Fibroblast of skin of right biceps (primary cell): Measurements from ENCODE around the gene TREX2.
"Not testable (repeated sequence)": the region's sequence is repeated elsewhere in the genome, so short reads cannot be mapped to it uniquely, and the experiment has no call there.

Experiments used
- DNase-seq: peaks from one replicate; pipeline ENCODE4 v3.0.0-alpha.2; 2013

TREX2 gene

DNA sequence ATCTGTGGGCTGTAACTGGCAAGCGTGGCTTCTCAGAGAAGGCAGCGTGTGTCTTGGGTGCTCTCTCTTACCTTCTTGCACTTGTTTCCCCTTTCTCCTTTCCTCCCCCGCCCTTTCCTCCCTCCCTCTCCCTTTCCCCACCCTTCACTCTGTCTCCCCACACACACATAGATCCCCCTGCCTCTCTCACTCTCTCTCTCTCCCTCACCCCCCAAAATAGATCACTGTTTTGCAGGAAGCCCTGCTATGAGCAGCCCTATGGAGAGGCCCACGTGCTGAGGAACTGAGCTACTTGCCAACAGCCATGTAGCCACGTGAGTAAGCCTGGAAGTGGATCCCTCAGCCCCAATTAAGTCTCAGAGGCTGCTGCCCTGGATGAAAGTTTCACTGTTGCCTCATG lies 40.4 kb downstream of the TREX2 start:
- no peak for DNase-seq

DNA sequence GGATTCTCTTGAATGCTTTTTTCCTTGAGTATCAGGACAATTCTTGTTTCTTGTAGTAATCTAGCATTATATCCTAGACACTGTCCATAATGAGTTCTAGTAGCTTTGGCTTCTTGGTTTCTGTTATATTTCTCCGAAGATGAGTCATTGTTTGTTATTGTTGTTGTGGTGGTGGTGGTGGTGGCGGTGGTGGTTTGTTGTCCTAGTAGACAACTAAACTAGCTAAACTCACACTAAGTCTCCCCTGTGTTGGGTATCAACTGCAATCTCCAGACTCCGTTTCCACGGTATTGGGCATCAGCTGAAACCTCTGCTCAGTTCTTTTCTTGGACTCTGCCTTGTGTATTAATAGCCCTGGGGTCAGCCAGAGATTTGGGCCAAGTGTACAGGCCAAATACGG lies 41.5 kb downstream of the TREX2 start:
- not testable (repeated sequence) for DNase-seq

DNA sequence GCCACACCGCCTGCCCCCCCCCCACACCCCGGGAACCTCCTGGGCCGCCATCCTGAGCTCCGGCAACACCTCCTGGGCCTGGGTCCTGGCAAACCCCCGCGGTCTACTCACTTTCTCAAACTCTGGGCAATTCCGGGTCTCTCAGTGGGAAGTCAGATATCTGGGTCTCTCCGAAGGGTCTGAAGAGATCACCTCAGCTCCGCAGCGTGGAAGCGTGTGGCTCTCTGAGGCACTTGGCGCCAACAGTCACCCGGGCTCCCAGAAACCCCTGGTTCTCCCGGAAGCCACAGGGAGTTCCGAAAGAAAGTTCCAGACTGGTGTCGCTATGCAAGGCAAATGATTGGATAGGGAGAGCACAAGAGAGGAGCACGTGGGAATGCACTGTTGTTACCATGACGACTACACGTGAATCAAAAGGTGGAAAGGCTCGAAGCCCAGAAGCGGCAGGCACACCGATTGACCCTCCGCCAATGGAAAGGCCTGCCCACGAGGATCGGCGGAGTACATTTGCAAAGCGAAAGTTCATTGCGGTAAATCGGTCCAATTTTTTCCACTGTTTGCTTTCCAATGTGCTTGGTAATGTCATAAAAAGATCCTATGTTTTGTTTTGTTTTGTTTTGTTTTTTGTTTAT lies 44.6 kb downstream of the TREX2 start, which contains the start of gene PNMA6E:
PNMA6E (minus strand) TSS at position 218 of the 632 bp plus-strand sequence. CDS start 2,501 bp downstream, outside the sequence.
- no peak for DNase-seq

DNA sequence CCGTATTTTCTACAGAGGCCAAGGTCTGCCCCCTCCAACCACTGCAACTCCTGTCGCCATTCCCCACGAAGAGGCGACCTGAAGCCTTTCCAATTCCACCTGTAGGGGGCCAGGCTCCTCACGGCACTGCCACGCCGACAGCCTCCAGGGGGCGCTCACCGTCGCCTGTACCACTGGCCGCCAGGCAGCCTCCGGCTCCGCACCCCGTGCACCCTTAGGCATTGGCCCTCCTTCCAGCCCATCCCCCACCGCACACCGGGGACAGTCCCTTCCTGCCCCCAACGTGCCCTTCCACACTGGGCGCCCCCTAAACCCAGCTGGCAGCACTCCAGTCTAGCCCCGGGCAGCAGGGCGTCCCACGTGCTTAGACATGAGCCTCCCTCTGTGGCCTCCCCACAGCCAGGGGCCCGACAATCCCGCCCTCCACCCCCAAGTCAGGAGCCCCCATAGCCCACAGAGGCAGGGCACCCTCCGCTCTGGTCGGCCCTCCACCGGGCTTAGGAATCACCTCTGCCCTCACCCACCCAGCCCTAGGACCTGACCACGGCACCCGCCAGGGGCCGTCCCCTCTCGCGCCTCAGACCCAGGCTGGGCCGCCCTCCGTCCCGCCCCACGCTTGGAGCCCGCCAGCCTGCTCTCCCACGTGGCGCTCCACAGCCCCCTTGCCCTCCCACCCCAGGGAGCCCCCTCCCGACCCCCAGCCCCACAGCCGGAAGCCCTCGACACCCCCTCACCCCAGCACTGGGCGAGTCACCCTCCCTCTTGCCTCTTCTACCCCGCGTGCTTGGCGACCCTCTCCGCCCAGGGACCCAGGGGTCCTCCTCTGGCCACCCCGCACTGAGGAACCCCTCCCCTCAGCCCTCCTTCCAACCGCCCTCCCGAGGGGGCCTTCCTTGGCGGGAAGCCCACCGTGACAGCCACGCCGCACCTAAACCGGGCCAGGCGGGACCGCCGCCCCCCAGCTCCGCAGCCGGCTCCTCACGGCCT lies 45.4 kb downstream of the TREX2 start:
- peak; percentile 10 for DNase-seq

GRCh38 chrX:153398275-153398960 lies 47.4 kb downstream of the TREX2 start:
- no peak for DNase-seq

DNA sequence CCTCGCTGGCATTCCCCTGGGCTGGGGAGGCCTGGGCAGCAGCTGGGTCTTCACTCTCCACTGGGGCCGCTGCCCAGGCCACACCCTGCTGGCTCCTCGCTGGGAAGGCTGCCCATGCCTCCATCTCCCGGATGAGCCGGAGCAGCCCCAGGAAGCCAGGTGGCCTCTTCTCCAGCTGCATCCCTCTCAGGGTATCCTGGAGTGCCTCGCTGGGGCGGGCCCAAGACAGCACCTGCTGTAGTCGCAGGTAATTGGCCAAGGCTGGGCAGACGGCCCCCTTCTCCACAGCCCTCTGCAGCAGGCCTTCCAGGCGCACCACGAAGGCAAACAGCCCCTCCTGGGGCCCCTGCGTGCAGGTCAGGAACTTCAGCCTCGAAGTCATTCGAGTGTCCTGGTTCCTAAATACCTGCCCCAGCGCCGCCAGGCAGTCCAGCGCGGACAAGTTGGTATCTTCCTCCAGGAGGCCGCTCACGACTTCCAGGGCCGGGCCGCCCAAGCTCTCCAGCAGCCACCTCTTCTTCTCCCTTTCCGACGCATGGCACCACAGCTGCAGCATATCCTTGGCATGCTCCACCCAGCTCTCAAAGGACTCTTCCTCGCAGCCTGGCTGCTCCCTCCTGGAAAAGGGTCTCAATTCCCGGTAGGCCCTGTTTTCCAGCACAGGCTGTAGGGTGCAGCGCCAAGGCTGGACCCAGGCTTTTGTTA lies 48.4 kb downstream of the TREX2 start:
- DNase-seq: no peak

DNA sequence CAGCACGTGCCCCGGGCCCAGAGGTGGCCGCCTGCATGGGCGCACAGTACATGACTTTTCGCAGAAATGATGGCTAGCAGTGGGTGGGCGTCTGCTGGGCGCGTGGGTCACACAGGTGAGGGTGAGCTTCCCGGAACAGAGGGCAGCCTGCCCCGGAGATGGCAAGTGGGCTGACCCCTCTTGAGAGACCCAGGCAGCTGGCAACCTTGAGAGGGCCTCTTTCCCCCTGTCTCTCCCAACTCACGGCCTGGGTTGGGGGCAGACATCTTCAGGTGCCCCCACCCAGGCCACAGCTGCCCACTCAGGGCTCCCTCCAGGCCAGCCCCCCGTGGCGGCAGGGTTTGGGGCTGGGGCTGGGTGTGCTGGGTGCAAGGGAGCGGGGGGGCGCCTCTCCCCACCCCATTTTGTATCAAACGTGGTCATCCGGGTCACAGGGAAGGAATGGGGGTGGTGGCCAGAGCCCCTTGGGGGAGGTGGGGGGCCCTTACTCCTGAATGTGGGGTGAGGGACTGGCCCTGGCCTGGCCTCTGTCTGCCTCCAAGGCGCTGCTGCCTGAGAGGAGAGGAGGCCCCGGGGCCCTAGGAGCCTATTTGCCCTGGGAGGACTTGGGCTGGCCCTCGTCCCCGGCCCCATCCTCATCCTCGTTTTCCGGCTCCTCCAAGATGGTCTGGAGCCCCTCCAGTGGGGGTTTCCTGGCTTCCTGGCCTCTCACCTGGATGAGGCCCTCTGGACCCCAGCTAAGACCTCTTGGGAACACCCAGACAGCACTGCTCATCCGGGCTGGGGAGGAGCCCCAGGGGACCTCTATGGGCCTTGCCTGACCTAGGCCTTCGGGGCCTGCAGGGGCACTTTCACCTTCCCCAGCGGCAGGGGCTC lies 49.3 kb downstream of the TREX2 start:
- no peak for DNase-seq

GRCh38 chrX:153395613-153396319 lies 50.1 kb downstream of the TREX2 start:
- DNase-seq: no peak

DNA sequence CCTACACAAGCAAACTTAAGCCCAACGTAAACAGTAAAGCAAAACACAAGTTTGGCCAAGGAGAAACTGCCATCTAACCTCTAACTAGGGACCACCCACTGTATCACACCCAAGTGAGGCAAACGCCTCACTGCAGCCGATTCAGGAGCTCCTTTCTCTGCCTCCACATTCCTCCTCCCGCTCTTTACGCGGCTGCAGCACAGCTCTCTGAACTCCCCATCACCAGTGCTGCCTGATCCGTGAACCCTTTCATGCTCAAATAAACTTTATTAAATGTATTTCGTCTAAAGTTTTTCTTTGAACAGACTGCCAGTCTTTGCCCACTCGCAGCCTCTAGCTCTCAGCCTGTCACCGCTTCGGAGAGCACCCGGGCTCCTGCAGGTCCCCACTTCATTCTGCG lies 51.2 kb downstream of the TREX2 start:
- DNase-seq: no peak
